HEK293 (cell line): ENCODE data around the gene OGFOD2.

Experiments used
- HOXA7 ChIP-seq: sonication (generic); formaldehyde crosslinking; IDR thresholded peaks from 2 replicates; pipeline ENCODE4 v1.8.1; 2022; ENCODE audit warnings: missing genetic modification reagents, borderline replicate concordance
- HOXD13 ChIP-seq: sonication (generic); formaldehyde crosslinking; IDR thresholded peaks from 2 replicates; pipeline ENCODE4 v1.8.0; 2022; ENCODE audit warnings: missing genetic modification reagents, borderline replicate concordance
- KLF7 ChIP-seq: fragments of 450-650 bp; formaldehyde crosslinking; IDR thresholded peaks from 2 replicates; pipeline ENCODE4 v1.5.1; 2016; ENCODE audit warnings: missing biosample characterization, missing genetic modification characterization, borderline replicate concordance
- KLF8 ChIP-seq: fragments of 450-650 bp; formaldehyde crosslinking; IDR thresholded peaks from 2 replicates; pipeline ENCODE4 v1.5.1; 2016; ENCODE audit warnings: missing biosample characterization, missing genetic modification characterization
- KLF9 ChIP-seq: fragments of 450-650 bp; formaldehyde crosslinking; IDR thresholded peaks from 2 replicates; pipeline ENCODE4 v1.5.1; 2016; ENCODE audit warnings: missing biosample characterization, missing genetic modification characterization, low read depth
- MYNN ChIP-seq: fragments of 450-650 bp; formaldehyde crosslinking; IDR thresholded peaks from 2 replicates; pipeline ENCODE4 v1.5.1; 2016; ENCODE audit warnings: missing biosample characterization, missing genetic modification characterization, borderline replicate concordance
- MZF1 ChIP-seq: fragments of 450-650 bp; formaldehyde crosslinking; IDR thresholded peaks from 2 replicates; pipeline ENCODE4 v1.5.1; 2017; ENCODE audit warnings: missing biosample characterization, missing genetic modification characterization, borderline replicate concordance
- OVOL3 ChIP-seq: fragments of 450-650 bp; formaldehyde crosslinking; IDR thresholded peaks from 2 replicates; pipeline ENCODE4 v1.5.1; 2016; ENCODE audit warnings: missing biosample characterization, missing genetic modification characterization
- RBAK ChIP-seq: fragments of 450-650 bp; formaldehyde crosslinking; IDR thresholded peaks from 2 replicates; pipeline ENCODE4 v1.5.1; 2016; ENCODE audit warnings: missing biosample characterization, missing genetic modification characterization
- SCRT2 ChIP-seq: fragments of 450-650 bp; formaldehyde crosslinking; IDR thresholded peaks from 2 replicates; pipeline ENCODE4 v1.5.1; 2016; ENCODE audit warnings: missing biosample characterization, missing genetic modification characterization
- WT1 ChIP-seq: fragments of 450-650 bp; formaldehyde crosslinking; IDR thresholded peaks from 2 replicates; pipeline ENCODE4 v1.5.1; 2016; ENCODE audit warnings: missing biosample characterization, missing genetic modification characterization
- ZBTB11 ChIP-seq: fragments of 450-650 bp; formaldehyde crosslinking; conservative IDR thresholded peaks from 2 replicates; pipeline ENCODE4 v1.5.1; 2016; ENCODE audit warnings: low read depth, missing biosample characterization, missing genetic modification characterization
- ZBTB21 ChIP-seq: fragments of 450-650 bp; formaldehyde crosslinking; IDR thresholded peaks from 2 replicates; pipeline ENCODE4 v1.5.1; 2017; ENCODE audit warnings: missing biosample characterization, missing genetic modification characterization
- ZBTB6 ChIP-seq: fragments of 450-650 bp; formaldehyde crosslinking; IDR thresholded peaks from 2 replicates; pipeline ENCODE4 v1.5.1; 2017; ENCODE audit warnings: missing biosample characterization, missing genetic modification characterization
- ZEB2 ChIP-seq: fragments of 450-650 bp; formaldehyde crosslinking; IDR thresholded peaks from 2 replicates; pipeline ENCODE4 v1.5.1; 2016; ENCODE audit warnings: missing biosample characterization, missing genetic modification characterization
- ZFP37 ChIP-seq: fragments of 450-650 bp; formaldehyde crosslinking; IDR thresholded peaks from 2 replicates; pipeline ENCODE4 v1.5.1; 2016; ENCODE audit warnings: missing biosample characterization, missing genetic modification characterization
- ZNF280C ChIP-seq: fragments of 450-650 bp; formaldehyde crosslinking; IDR thresholded peaks from 2 replicates; pipeline ENCODE4 v1.5.1; 2016; ENCODE audit warnings: missing biosample characterization, missing genetic modification characterization
- ZNF280D ChIP-seq: fragments of 450-650 bp; formaldehyde crosslinking; IDR thresholded peaks from 2 replicates; pipeline ENCODE4 v1.5.1; 2016; ENCODE audit warnings: missing biosample characterization, missing genetic modification characterization
- ZNF398 ChIP-seq: fragments of 450-650 bp; formaldehyde crosslinking; IDR thresholded peaks from 2 replicates; pipeline ENCODE4 v1.5.1; 2017; ENCODE audit warnings: missing biosample characterization, missing genetic modification characterization
- ZNF571 ChIP-seq: fragments of 450-650 bp; formaldehyde crosslinking; IDR thresholded peaks from 2 replicates; pipeline ENCODE4 v1.5.0; 2017; ENCODE audit warnings: missing biosample characterization, missing genetic modification characterization
- ZNF747 ChIP-seq: fragments of 450-650 bp; formaldehyde crosslinking; IDR thresholded peaks from 2 replicates; pipeline ENCODE4 v1.5.1; 2016; ENCODE audit warnings: missing biosample characterization, missing genetic modification characterization
- ZSCAN16 ChIP-seq: fragments of 450-650 bp; formaldehyde crosslinking; IDR thresholded peaks from 2 replicates; pipeline ENCODE4 v1.5.1; 2016; ENCODE audit warnings: missing biosample characterization, missing genetic modification characterization
- ZSCAN4 ChIP-seq: fragments of 450-650 bp; formaldehyde crosslinking; IDR thresholded peaks from 2 replicates; pipeline ENCODE4 v1.5.1; 2017; ENCODE audit warnings: missing biosample characterization, missing genetic modification characterization
- ZXDB ChIP-seq: fragments of 450-650 bp; formaldehyde crosslinking; IDR thresholded peaks from 2 replicates; pipeline ENCODE4 v1.5.1; 2016; ENCODE audit warnings: missing biosample characterization, missing genetic modification characterization

The OGFOD2 gene

GRCh38 chr12:122974892-122975789 is at the start of gene OGFOD2 (continued):
- peak; percentile 8; the same call in 1 of the 2 replicates for TF ChIP-seq ZBTB11 (tag by site-specific recombination)
- TF ChIP-seq ZNF280C (tag by site-specific recombination): no peak
- TF ChIP-seq ZNF747 (tag by site-specific recombination): no peak
- TF ChIP-seq OVOL3: no peak
- no peak for TF ChIP-seq HOXD13 (CRISPR knock-in tag)
- TF ChIP-seq KLF9 (tag by site-specific recombination): peak; percentile 94
- 0 out of 2 replicates have a peak, but pooled peaks have one; percentile 19 for TF ChIP-seq ZBTB21 (tag by site-specific recombination)
- no peak for TF ChIP-seq SCRT2 (tag by site-specific recombination)
- TF ChIP-seq MYNN (tag by site-specific recombination): no peak
- TF ChIP-seq ZNF571 (tag by site-specific recombination): no peak
- TF ChIP-seq WT1 (tag by site-specific recombination): no peak
- no peak for TF ChIP-seq MZF1 (tag by site-specific recombination)
- no peak for TF ChIP-seq ZNF280D
- TF ChIP-seq ZBTB6: no peak; the same call in 1 of the 2 replicates
- no peak for TF ChIP-seq ZNF398 (tag by site-specific recombination)
- peak; percentile 7; the same call in 1 of the 2 replicates for TF ChIP-seq KLF8
- no peak for TF ChIP-seq ZSCAN16 (tag by site-specific recombination)
- no peak; the same call in 1 of the 2 replicates for TF ChIP-seq ZFP37 (tag by site-specific recombination)
- TF ChIP-seq RBAK (tag by site-specific recombination): no peak
- peak; percentile 66; the same call in 1 of the 2 replicates for TF ChIP-seq ZXDB
- no peak for TF ChIP-seq KLF7 (tag by site-specific recombination)
- TF ChIP-seq ZEB2 (tag by site-specific recombination): peak; percentile 72
- TF ChIP-seq HOXA7: no peak
- TF ChIP-seq ZSCAN4 (tag by site-specific recombination): no peak
